ENCODE results near the gene PRKCA. TPM values are rescaled to one million over a fixed set of nuclear protein-coding genes. Genes with fewer than 3 reads are reported as not detected.

Gene PRKCA
- total RNA-seq, 1 donor from 2014 or later: 29.0 TPM

- intact Hi-C loops (cut with DNase I): no loop called here
Observed at GRCh38 chr17:66769911-66770310, 467.5 kb downstream of the PRKCA start.

GRCh38 chr17:66772148-66772812 lies 469.9 kb downstream of the PRKCA start:
- Histone ChIP-seq H3K27ac (no peak overlapping the region), H3K36me3 (no peaks in the 10 kb centered on the region), H3K4me1 (peaks cover 3% of the 10 kb centered on the region), H3K9me3 (no peaks in the 10 kb centered on the region), H3K4me3 (no peak overlapping the region), H3K27me3 (ENCODE audit: low read depth) (no peaks in the 10 kb centered on the region)
- TF ChIP-seq CTCF (IDR thresholded peaks at IDR 0.05): no peak
- intact Hi-C loops (cut with DNase I): no loop called here
- no peak for DNase-seq
- no peak for ATAC-seq

More at GRCh38 chr17:66769911-66770310, 467.5 kb downstream of the PRKCA start:
- no peak overlapping the region for H3K4me3 ChIP-seq
- no peak for ATAC-seq
- H3K27me3 ChIP-seq (ENCODE audit: low read depth): no peaks in the 10 kb centered on the region
- H3K27ac ChIP-seq: no peak overlapping the region
- no peak for TF ChIP-seq CTCF (IDR thresholded peaks at IDR 0.05)
- DNase-seq: no peak
- H3K36me3 ChIP-seq: no peaks in the 10 kb centered on the region
- no peaks in the 10 kb centered on the region for H3K4me1 ChIP-seq
- no peaks in the 10 kb centered on the region for H3K9me3 ChIP-seq

GRCh38 chr17:66775271-66775670 lies 472.9 kb downstream of the PRKCA start:
- no peaks in the 10 kb centered on the region for H3K36me3 ChIP-seq
- no peak overlapping the region for H3K4me3 ChIP-seq
- ATAC-seq: no peak
- TF ChIP-seq CTCF (IDR thresholded peaks at IDR 0.05): no peak
- no peak overlapping the region for H3K27ac ChIP-seq
- H3K9me3 ChIP-seq: no peaks in the 10 kb centered on the region
- DNase-seq: no peak
- H3K27me3 ChIP-seq (ENCODE audit: low read depth): no peaks in the 10 kb centered on the region
- intact Hi-C loops (cut with DNase I): no loop called here
- peaks cover 3% of the 10 kb centered on the region for H3K4me1 ChIP-seq

GRCh38 chr17:66775881-66776400 lies 473.5 kb downstream of the PRKCA start:
- no peaks in the 10 kb centered on the region for H3K27me3 ChIP-seq (ENCODE audit: low read depth)
- H3K9me3 ChIP-seq: no peaks in the 10 kb centered on the region
- no peak for TF ChIP-seq CTCF (IDR thresholded peaks at IDR 0.05)
- peaks cover 3% of the 10 kb centered on the region for H3K4me1 ChIP-seq
- ATAC-seq (no peak), DNase-seq (no peak)
- intact Hi-C loops (cut with DNase I): no loop called here
- H3K27ac ChIP-seq: peak overlapping the region; percentile 0
- no peaks in the 10 kb centered on the region for H3K36me3 ChIP-seq
- H3K4me3 ChIP-seq: no peak overlapping the region

- DNase-seq (no peak), ATAC-seq (peak; percentile 32 to 64)
- intact Hi-C loops (cut with DNase I): no loop called here
- H3K4me1 ChIP-seq: peaks cover 3% of the 10 kb centered on the region
- no peaks in the 10 kb centered on the region for H3K27me3 ChIP-seq (ENCODE audit: low read depth)
- H3K4me3 ChIP-seq: no peak overlapping the region
- peak overlapping the region; percentile 11 for H3K27ac ChIP-seq
- TF ChIP-seq CTCF (IDR thresholded peaks at IDR 0.05): no peak
- H3K9me3 ChIP-seq: no peaks in the 10 kb centered on the region
- H3K36me3 ChIP-seq: no peaks in the 10 kb centered on the region
Observed at GRCh38 chr17:66776999-66777688, 474.7 kb downstream of the PRKCA start.
